WERI-Rb-1 (cell line): Measurements from ENCODE around the gene SPATA16.

ENCODE experiments used
- DNase-seq: peaks from one replicate; pipeline ENCODE4 v3.0.0-alpha.2; 2020
- H3K27ac ChIP-seq: fragments of 250-450 bp; sonication (Bioruptor Pico); 2 replicates; pipeline ENCODE4 v1.5.1; 2020; ENCODE audit warnings: mild to moderate bottlenecking, moderate library complexity
- H3K27me3 ChIP-seq: fragments of 250-450 bp; sonication (Bioruptor Pico); 2 replicates; pipeline ENCODE4 v1.5.1; 2021; ENCODE audit warnings: mild to moderate bottlenecking, low read depth, moderate library complexity; ENCODE audit not compliant: insufficient read depth, severe bottlenecking
- H3K36me3 ChIP-seq: fragments of 250-450 bp; sonication (Bioruptor Pico); 2 replicates; pipeline ENCODE4 v1.5.1; 2020; ENCODE audit warnings: mild to moderate bottlenecking, moderate library complexity
- H3K4me3 ChIP-seq: 2 replicates; pipeline ENCODE4 v1.5.1; 2011; ENCODE audit warnings: low read depth, mild to moderate bottlenecking, control low read depth, low read length
- H3K9me3 ChIP-seq: fragments of 250-450 bp; sonication (Bioruptor Pico); 2 replicates; pipeline ENCODE4 v1.5.1; 2021; ENCODE audit warnings: mild to moderate bottlenecking, moderate library complexity; ENCODE audit not compliant: severe bottlenecking
- TF ChIP-seq, protein P1 (sequence below): IDR thresholded peaks from 2 replicates; pipeline ENCODE4 v1.5.1; 2011; ENCODE audit warnings: low read depth, mild to moderate bottlenecking, control low read depth, inconsistent platforms, low read length

SPATA16 gene

GRCh38 chr3:172911142-172911541 lies 229.9 kb downstream of the SPATA16 start:
- TF ChIP-seq, protein P1, sequence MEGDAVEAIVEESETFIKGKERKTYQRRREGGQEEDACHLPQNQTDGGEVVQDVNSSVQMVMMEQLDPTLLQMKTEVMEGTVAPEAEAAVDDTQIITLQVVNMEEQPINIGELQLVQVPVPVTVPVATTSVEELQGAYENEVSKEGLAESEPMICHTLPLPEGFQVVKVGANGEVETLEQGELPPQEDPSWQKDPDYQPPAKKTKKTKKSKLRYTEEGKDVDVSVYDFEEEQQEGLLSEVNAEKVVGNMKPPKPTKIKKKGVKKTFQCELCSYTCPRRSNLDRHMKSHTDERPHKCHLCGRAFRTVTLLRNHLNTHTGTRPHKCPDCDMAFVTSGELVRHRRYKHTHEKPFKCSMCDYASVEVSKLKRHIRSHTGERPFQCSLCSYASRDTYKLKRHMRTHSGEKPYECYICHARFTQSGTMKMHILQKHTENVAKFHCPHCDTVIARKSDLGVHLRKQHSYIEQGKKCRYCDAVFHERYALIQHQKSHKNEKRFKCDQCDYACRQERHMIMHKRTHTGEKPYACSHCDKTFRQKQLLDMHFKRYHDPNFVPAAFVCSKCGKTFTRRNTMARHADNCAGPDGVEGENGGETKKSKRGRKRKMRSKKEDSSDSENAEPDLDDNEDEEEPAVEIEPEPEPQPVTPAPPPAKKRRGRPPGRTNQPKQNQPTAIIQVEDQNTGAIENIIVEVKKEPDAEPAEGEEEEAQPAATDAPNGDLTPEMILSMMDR, result peak; percentile 31
- no peak for DNase-seq
- Histone ChIP-seq H3K27ac (no peak overlapping the region), H3K36me3 (no peaks in the 10 kb centered on the region), H3K27me3 (no peaks in the 10 kb centered on the region), H3K9me3 (no peaks in the 10 kb centered on the region), H3K4me3 (no peak overlapping the region)

- Histone ChIP-seq H3K4me3 (no peak overlapping the region), H3K27me3 (no peaks in the 10 kb centered on the region), H3K36me3 (no peaks in the 10 kb centered on the region), H3K9me3 (no peaks in the 10 kb centered on the region), H3K27ac (no peak overlapping the region)
- TF ChIP-seq, protein P1, result no peak
- no peak for DNase-seq
These were observed 232.2 kb downstream of the SPATA16 start for GRCh38 chr3:172908771-172909270.

DNA sequence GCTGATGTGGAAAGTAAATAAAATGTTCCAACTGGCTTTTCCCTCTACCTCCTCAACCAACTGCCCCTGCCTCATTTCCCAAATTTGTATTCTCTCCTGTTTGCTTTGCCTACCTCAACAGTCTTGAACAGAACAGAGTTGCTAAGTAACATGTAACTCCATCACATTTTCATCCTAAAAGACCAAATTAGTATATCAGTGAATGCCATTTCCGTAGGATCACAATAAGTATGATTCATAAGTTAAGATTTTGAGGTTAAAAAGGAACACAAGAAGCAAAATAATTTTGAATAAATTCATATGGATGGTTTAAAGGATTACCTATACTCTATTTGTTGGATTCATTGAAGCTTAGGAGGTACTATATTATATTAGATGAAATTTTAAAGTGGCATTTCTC lies 235.6 kb downstream of the SPATA16 start:
- no peak for DNase-seq
- no peaks in the 10 kb centered on the region for H3K9me3 ChIP-seq
- TF ChIP-seq, protein P1, result no peak
- H3K27ac ChIP-seq, result no peak overlapping the region
- no peaks in the 10 kb centered on the region for H3K27me3 ChIP-seq
- no peak overlapping the region for H3K4me3 ChIP-seq
- H3K36me3 ChIP-seq, result no peaks in the 10 kb centered on the region

DNA sequence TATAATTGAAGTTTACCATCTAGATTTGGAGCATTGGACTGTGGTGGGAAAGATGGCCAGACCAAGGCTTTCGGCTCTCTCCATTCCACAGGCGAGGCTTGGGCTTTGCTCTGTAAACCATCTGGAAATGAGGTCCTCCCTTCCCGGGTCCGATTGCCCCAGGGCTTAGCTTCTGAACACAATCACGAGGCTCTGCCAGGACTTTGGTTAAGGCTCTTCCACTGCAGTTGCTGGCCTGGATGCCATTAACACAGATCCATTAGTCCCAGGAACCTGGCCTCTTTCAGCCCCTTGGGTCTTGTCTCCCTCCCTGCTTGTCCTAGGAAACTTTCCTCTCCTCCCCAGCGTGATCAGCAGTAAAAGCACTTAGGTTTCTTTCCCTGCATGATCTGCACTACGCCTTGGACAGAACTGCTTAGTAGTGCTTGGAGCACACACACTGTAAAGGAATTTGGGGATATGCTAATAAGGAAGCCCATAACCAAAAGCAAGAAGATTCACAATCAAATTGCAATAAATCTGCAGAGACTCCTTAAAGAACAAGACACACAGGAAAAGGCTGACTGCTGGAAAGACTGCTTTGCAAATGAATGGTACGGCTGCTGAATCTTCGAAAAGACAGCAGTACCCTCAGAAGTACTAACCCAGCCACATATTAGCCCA lies 236.2 kb downstream of the SPATA16 start:
- TF ChIP-seq, protein P1, result no peak
- no peak overlapping the region for H3K4me3 ChIP-seq
- H3K9me3 ChIP-seq, result no peaks in the 10 kb centered on the region
- H3K36me3 ChIP-seq, result no peaks in the 10 kb centered on the region
- H3K27ac ChIP-seq, result no peak overlapping the region
- no peak for DNase-seq
- H3K27me3 ChIP-seq, result no peaks in the 10 kb centered on the region

DNA sequence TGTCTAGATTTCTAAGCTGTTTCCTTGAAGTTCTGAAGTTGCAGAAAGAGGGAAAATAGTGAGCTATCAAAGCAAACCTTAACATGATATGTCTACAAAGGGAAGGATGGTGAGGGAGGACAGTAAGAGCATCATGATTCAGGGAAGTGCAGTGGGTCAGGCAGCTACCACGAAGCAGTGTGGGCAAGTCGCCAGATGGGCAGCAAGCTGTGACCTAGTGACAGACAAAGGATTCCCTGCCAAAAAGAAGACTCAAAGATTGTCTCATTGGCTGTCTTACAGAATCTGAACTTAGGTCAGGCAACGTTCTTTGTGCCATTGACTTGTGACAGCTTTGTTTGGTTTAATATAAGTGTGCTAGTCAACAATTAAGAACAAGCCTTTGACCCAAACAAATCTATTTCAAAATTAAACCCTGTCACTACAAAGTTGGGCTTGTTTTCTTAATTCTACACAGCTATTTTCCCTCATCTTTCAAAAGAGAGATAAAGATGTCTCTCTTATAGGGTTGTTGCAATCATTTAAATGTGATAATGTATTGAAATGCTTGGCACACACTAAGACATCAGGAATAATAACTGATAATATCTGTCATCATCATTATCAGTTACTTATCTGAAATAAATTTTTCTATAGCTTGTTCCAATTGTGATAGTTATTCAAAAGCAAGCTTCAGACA lies 237.3 kb downstream of the SPATA16 start:
- Histone ChIP-seq H3K27ac (no peak overlapping the region), H3K36me3 (no peaks in the 10 kb centered on the region), H3K9me3 (no peaks in the 10 kb centered on the region), H3K27me3 (no peaks in the 10 kb centered on the region), H3K4me3 (no peak overlapping the region)
- TF ChIP-seq, protein P1, result no peak
- DNase-seq, result no peak
